ENCODE data around the gene C10orf143.

Gene C10orf143

DNA sequence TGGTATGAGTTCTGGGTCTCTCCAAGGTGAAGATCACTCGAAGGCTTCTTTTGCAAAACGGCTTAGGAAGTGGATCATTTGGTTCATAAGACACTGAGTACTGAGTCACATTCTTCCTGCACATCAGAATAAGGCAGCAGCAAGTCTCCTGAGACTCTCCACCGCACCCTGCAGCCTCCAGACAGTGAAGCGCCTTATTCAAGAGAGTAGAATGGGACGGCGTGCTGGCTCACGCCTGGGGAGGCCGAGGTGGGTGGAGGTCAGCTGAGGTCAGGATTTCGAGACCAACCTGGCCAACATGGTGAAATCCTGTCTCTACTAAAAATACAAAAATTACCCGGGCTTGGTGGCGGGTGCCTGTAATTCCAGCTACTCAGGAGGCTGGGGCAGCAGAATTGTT lies 70.3 kb downstream of the C10orf143 start:
- no peaks in the 10 kb centered on the region for H3K36me3 ChIP-seq (replicated peaks; ENCODE audit: low read depth, low read length)
- H3K27ac ChIP-seq (ENCODE audit: low read length): no peak overlapping the region
- TF ChIP-seq, protein P1, sequence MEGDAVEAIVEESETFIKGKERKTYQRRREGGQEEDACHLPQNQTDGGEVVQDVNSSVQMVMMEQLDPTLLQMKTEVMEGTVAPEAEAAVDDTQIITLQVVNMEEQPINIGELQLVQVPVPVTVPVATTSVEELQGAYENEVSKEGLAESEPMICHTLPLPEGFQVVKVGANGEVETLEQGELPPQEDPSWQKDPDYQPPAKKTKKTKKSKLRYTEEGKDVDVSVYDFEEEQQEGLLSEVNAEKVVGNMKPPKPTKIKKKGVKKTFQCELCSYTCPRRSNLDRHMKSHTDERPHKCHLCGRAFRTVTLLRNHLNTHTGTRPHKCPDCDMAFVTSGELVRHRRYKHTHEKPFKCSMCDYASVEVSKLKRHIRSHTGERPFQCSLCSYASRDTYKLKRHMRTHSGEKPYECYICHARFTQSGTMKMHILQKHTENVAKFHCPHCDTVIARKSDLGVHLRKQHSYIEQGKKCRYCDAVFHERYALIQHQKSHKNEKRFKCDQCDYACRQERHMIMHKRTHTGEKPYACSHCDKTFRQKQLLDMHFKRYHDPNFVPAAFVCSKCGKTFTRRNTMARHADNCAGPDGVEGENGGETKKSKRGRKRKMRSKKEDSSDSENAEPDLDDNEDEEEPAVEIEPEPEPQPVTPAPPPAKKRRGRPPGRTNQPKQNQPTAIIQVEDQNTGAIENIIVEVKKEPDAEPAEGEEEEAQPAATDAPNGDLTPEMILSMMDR (IDR thresholded peaks at IDR 0.05; ENCODE audit: low read depth, low read length): no peak
- TF ChIP-seq EZH2phosphoT487 (IDR thresholded peaks at IDR 0.05; ENCODE audit: low read depth): no peak
- no peak overlapping the region for H2AFZ ChIP-seq (ENCODE audit: low read depth, low read length)
- H3K4me3 ChIP-seq (ENCODE audit: low read length): no peak overlapping the region
- H3K9me3 ChIP-seq (ENCODE audit: insufficient read depth, low read length): no peaks in the 10 kb centered on the region
- H3K9ac ChIP-seq (ENCODE audit: low read length): no peak overlapping the region
- no peaks in the 10 kb centered on the region for H4K20me1 ChIP-seq (ENCODE audit: insufficient read depth, low read length)
- no peaks in the 10 kb centered on the region; the same call in 1 of the 2 replicates for H3K27me3 ChIP-seq (ENCODE audit: low read depth, low read length)
- no peaks in the 10 kb centered on the region for H3K79me2 ChIP-seq (ENCODE audit: low read length)
- no peak overlapping the region for H3K4me2 ChIP-seq (ENCODE audit: low read length)
- H3K4me1 ChIP-seq (ENCODE audit: low read length): no peaks in the 10 kb centered on the region

- H3K27me3 ChIP-seq (ENCODE audit: low read depth, low read length): no peaks in the 10 kb centered on the region; the same call in 1 of the 2 replicates
- H3K4me1 ChIP-seq (ENCODE audit: low read length): no peaks in the 10 kb centered on the region
- no peak overlapping the region for H2AFZ ChIP-seq (ENCODE audit: low read depth, low read length)
- H3K27ac ChIP-seq (ENCODE audit: low read length): no peak overlapping the region
- no peak overlapping the region for H3K4me2 ChIP-seq (ENCODE audit: low read length)
- no peak overlapping the region for H3K9ac ChIP-seq (ENCODE audit: low read length)
- H3K9me3 ChIP-seq (ENCODE audit: insufficient read depth, low read length): no peaks in the 10 kb centered on the region
- no peaks in the 10 kb centered on the region for H3K36me3 ChIP-seq (replicated peaks; ENCODE audit: low read depth, low read length)
- no peaks in the 10 kb centered on the region for H3K79me2 ChIP-seq (ENCODE audit: low read length)
- TF ChIP-seq, protein P1 (IDR thresholded peaks at IDR 0.05; ENCODE audit: low read depth, low read length): no peak
- no peak for TF ChIP-seq EZH2phosphoT487 (IDR thresholded peaks at IDR 0.05; ENCODE audit: low read depth)
- no peaks in the 10 kb centered on the region for H4K20me1 ChIP-seq (ENCODE audit: insufficient read depth, low read length)
- no peak overlapping the region for H3K4me3 ChIP-seq (ENCODE audit: low read length)
Measured at GRCh38 chr10:130039141-130039540, 71.5 kb downstream of the C10orf143 start.

DNA sequence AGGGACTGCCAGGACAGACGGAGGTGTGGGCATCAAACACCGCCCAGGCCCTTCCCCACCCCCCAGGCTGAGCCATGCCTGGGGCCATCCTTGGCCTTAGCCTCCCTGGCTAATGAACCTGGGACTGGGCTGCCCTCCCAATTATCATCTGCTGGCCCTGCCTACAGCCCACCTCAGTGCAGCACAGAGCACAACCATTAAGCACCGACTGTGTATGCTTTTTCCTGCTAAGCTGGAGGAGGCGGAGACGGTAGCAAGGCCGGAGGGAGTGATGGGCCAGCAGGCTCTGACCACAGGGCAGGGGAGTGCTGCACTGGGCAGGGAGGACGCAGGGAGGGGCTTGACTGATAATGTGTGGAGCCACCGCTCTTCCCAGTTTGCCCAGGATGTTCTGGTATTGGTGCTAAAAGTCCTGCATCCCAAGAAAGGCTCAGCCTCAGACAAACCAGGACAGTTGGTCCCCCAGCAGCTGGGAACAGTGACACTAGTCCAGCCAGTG lies 72.0 kb downstream of the C10orf143 start:
- Histone ChIP-seq H3K79me2 (ENCODE audit: low read length) (no peaks in the 10 kb centered on the region), H3K27ac (ENCODE audit: low read length) (no peak overlapping the region), H3K9me3 (ENCODE audit: insufficient read depth, low read length) (no peaks in the 10 kb centered on the region), H3K4me3 (ENCODE audit: low read length) (no peak overlapping the region), H3K4me2 (ENCODE audit: low read length) (no peak overlapping the region), H3K9ac (ENCODE audit: low read length) (no peak overlapping the region), H3K27me3 (ENCODE audit: low read depth, low read length) (no peaks in the 10 kb centered on the region; the same call in 1 of the 2 replicates), H2AFZ (ENCODE audit: low read depth, low read length) (no peak overlapping the region), H4K20me1 (ENCODE audit: insufficient read depth, low read length) (no peaks in the 10 kb centered on the region), H3K4me1 (ENCODE audit: low read length) (no peaks in the 10 kb centered on the region), H3K36me3 (replicated peaks; ENCODE audit: low read depth, low read length) (no peaks in the 10 kb centered on the region)
- TF ChIP-seq EZH2phosphoT487 (IDR thresholded peaks at IDR 0.05; ENCODE audit: low read depth): no peak
- TF ChIP-seq, protein P1 (IDR thresholded peaks at IDR 0.05; ENCODE audit: low read depth, low read length): no peak

DNA sequence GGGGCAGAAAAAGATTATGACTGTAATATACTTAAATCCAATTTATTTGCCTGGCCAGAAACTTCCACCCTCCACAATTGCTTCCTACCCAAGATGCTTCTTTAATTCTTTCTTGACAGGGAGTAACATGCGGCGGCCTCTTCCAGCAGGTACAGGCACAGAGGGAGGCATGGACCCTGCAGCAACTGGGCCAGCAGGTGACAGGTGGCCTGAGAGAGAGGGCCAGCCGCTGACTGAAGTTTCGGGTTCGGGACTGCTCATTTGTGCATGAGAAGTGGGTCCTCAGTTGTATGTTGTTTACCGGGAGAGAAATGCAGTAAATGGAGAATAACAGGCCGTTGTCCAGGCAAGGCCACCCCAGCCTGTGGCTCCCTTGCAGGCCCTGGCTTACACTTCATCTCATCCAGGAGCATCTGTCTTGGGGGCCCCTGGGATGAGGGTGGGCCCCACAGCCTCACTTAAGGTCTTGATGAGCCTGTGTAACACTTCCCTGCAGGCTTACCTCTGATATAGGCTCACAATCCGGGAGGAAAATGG lies 72.5 kb downstream of the C10orf143 start:
- Histone ChIP-seq H3K4me2 (ENCODE audit: low read length) (no peak overlapping the region), H3K4me3 (ENCODE audit: low read length) (no peak overlapping the region), H3K79me2 (ENCODE audit: low read length) (no peaks in the 10 kb centered on the region), H3K9me3 (ENCODE audit: insufficient read depth, low read length) (no peaks in the 10 kb centered on the region), H3K4me1 (ENCODE audit: low read length) (no peaks in the 10 kb centered on the region), H4K20me1 (ENCODE audit: insufficient read depth, low read length) (no peaks in the 10 kb centered on the region), H3K9ac (ENCODE audit: low read length) (no peak overlapping the region), H3K27me3 (ENCODE audit: low read depth, low read length) (no peaks in the 10 kb centered on the region; the same call in 1 of the 2 replicates), H2AFZ (ENCODE audit: low read depth, low read length) (no peak overlapping the region), H3K27ac (ENCODE audit: low read length) (no peak overlapping the region), H3K36me3 (replicated peaks; ENCODE audit: low read depth, low read length) (no peaks in the 10 kb centered on the region)
- no peak for TF ChIP-seq EZH2phosphoT487 (IDR thresholded peaks at IDR 0.05; ENCODE audit: low read depth)
- TF ChIP-seq, protein P1 (IDR thresholded peaks at IDR 0.05; ENCODE audit: low read depth, low read length): no peak
